NB4 (cell line): ENCODE data around the gene HAAO.

Source experiments
- POLR2A ChIP-seq: IDR thresholded peaks from 2 replicates; pipeline ENCODE4 v1.6.1; 2011; ENCODE audit warnings: mild to moderate bottlenecking; ENCODE audit not compliant: insufficient read length; ENCODE audit errors: extremely low read depth
- TF ChIP-seq, protein P1 (sequence below): IDR thresholded peaks from one replicate; pipeline ENCODE4 v1.5.1; 2012; ENCODE audit warnings: low read depth, low read length

DNA sequence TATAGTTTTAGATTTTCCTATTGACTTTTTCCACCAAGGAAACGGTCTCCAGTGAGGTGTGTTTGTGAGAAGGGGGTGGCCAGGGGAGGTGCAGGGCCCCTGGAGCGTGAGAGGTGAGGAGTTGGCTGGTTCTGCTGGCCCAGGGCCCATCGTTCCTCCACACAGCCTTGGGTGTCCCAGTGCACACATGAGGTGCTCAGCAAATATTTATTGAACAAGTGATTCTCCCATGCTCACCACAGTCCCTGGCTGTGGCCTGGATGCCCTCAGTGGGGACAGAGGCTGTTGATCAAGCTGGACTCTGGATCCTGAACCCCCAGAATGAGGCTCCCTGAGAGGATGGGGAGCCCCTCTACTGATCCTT lies 5.0 kb downstream of the HAAO start:
- TF ChIP-seq, protein P1, sequence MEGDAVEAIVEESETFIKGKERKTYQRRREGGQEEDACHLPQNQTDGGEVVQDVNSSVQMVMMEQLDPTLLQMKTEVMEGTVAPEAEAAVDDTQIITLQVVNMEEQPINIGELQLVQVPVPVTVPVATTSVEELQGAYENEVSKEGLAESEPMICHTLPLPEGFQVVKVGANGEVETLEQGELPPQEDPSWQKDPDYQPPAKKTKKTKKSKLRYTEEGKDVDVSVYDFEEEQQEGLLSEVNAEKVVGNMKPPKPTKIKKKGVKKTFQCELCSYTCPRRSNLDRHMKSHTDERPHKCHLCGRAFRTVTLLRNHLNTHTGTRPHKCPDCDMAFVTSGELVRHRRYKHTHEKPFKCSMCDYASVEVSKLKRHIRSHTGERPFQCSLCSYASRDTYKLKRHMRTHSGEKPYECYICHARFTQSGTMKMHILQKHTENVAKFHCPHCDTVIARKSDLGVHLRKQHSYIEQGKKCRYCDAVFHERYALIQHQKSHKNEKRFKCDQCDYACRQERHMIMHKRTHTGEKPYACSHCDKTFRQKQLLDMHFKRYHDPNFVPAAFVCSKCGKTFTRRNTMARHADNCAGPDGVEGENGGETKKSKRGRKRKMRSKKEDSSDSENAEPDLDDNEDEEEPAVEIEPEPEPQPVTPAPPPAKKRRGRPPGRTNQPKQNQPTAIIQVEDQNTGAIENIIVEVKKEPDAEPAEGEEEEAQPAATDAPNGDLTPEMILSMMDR: no peak
- TF ChIP-seq POLR2A: no peak
